GM21723 (cell line): ENCODE data around the gene SPDYE11.
A peak's percentile ranks its signal among the peaks of the same experiment; 100 is the strongest.
"Not testable (repeated sequence)": the region's sequence is repeated elsewhere in the genome, so short reads cannot be mapped to it uniquely, and the experiment has no call there.

Experiments used
- ATAC-seq: cut with Tn5 transposase; IDR thresholded peaks from one replicate; pipeline ENCODE4 v1.9.1; 2021; ENCODE audit warnings: mild to moderate bottlenecking, moderate library complexity; ENCODE audit not compliant: unreplicated experiment

Gene SPDYE11

GRCh38 chr7:73057811-73058210 is at the start of gene SPDYE11:
TSS of gene SPDYE11 (minus strand) at chr7:73057911. CDS start at chr7:73056111, 1,800 bp downstream.
- not testable (repeated sequence) for ATAC-seq

GRCh38 chr7:73085938-73086337 is 28.2 kb upstream of the SPDYE11 start, which contains the start of gene SPDYE9:
TSS of gene SPDYE9 (minus strand) at chr7:73086038. CDS start at chr7:73084238, 1,800 bp downstream.
- ATAC-seq = not testable (repeated sequence)

GRCh38 chr7:73029666-73030065 is 28.0 kb downstream of the SPDYE11 start, which contains the start of gene SPDYE8:
TSS of gene SPDYE8 (minus strand) at chr7:73029766. CDS start at chr7:73027966, 1,800 bp downstream.
- not testable (repeated sequence) for ATAC-seq

DNA sequence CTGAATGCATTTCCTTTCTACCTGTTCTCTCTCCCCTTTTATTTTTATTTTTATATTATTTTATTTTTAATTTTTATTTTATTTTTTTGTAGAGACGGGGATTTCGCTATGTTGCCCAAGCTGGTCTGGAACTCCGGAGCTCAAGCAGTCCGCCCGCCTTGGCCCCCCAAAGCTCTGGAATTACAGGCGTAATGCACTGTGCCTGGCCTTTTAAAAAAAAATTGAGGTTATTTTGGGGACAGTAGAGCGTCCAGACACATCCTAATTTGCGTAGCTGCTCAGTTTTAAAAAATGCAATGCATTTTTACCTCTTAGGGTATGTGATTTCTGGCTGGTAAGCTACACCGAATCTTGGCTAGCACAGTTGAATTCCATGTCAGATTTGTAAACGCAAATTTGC is 51.2 kb downstream of the SPDYE11 start:
- not testable (repeated sequence) for ATAC-seq

GRCh38 chr7:73005693-73006447 is 51.8 kb downstream of the SPDYE11 start:
- peak; percentile 84 for ATAC-seq

DNA sequence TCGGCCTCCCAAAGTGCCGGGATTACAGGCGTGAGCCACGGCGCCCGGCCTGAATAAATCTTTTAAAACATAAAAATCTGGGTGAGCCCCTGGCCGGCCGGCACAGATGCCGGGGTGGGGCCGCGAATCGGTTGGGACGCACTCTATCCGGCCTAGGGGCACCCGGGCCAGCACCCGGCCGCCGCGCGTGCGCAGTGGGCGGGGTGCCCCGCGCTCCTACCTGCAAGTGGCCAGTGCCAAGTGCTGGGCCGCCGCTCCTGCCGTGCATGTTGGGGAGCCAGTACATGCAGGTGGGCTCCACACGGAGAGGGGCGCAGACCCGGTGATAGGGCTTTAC is 52.4 kb downstream of the SPDYE11 start:
- peak; percentile 90 for ATAC-seq

DNA sequence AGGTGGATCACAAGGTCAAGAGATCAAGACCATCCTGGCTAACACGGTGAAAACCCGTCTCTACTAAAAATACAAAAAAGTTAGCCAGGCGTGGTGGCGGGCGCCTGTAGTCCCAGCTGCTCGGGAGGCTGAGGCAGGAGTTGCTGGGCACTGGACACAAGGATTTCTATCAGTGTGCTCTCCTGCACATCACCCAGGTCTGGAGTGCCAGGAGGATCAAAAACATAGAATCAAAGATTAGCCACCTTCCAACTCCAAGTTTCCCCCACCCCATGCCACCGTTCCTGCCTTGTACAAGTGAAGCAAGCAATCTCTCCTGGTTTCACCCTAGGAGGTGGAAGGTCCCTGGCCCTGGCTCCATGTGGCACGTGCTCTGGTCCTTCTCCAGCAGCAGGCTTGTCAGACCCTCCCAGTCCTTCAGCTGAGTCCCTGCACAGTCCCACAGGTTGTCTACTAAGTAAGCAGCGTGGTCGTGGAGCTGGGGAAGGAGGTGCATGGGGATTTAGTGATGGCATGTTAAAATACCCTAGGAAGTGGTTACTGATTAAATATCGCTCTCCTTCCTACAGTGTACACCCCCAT is 59.7 kb downstream of the SPDYE11 start:
- ATAC-seq = not testable (repeated sequence)
